ENCODE data around the gene ACACA. TPM values are rescaled to one million over a fixed set of nuclear protein-coding genes. Genes with fewer than 3 reads are reported as not detected.
"Not testable (repeated sequence)": the region's sequence is repeated elsewhere in the genome, so short reads cannot be mapped to it uniquely, and the experiment has no call there.

The ACACA gene
- total and polyA plus RNA-seq, 9 donors: 18.1 to 38.0 (median 24.4) TPM

- WGBS (ENCODE audit: insufficient coverage): 88% methylated on average over 8 of the region's 12 CpGs
- not testable (repeated sequence) for H3K27ac ChIP-seq (ENCODE audit: low read length); H3K9me3 ChIP-seq (replicated peaks; ENCODE audit: control insufficient read depth, low read depth, low read length); H3K4me1 ChIP-seq (ENCODE audit: control insufficient read depth, insufficient read depth, low read length); DNase-seq; H3K36me3 ChIP-seq (ENCODE audit: control insufficient read depth, insufficient read depth, low read length); H3K27me3 ChIP-seq (ENCODE audit: control insufficient read depth, insufficient read depth, low read length); H3K4me3 ChIP-seq (ENCODE audit: low read length)
These were observed 49.7 kb downstream of the ACACA start for GRCh38 chr17:37356796-37357569.

- not testable (repeated sequence) for H3K9me3 ChIP-seq (replicated peaks; ENCODE audit: control insufficient read depth, low read depth, low read length); H3K4me3 ChIP-seq (ENCODE audit: low read length); H3K27me3 ChIP-seq (ENCODE audit: control insufficient read depth, insufficient read depth, low read length); DNase-seq; H3K36me3 ChIP-seq (ENCODE audit: control insufficient read depth, insufficient read depth, low read length); H3K4me1 ChIP-seq (ENCODE audit: control insufficient read depth, insufficient read depth, low read length); H3K27ac ChIP-seq (ENCODE audit: low read length)
- 86% methylated on average over 2 of the region's 8 CpGs for WGBS (ENCODE audit: insufficient coverage)
These were observed 59.7 kb downstream of the ACACA start for GRCh38 chr17:37346863-37347402.

- no peaks in the 10 kb centered on the region for H3K4me1 ChIP-seq (ENCODE audit: control insufficient read depth, insufficient read depth, low read length)
- H3K36me3 ChIP-seq (ENCODE audit: control insufficient read depth, insufficient read depth, low read length): no peaks in the 10 kb centered on the region
- H3K9me3 ChIP-seq (replicated peaks; ENCODE audit: control insufficient read depth, low read depth, low read length): no peaks in the 10 kb centered on the region
- no peak overlapping the region for H3K27ac ChIP-seq (ENCODE audit: low read length)
- WGBS (ENCODE audit: insufficient coverage): no CpG with 5 or more reads among the region's 4 CpGs
- DNase-seq: no peak
- H3K27me3 ChIP-seq (ENCODE audit: control insufficient read depth, insufficient read depth, low read length): no peaks in the 10 kb centered on the region
- no peak overlapping the region for H3K4me3 ChIP-seq (ENCODE audit: low read length)
These were observed 62.1 kb downstream of the ACACA start for GRCh38 chr17:37344519-37344918.

DNA sequence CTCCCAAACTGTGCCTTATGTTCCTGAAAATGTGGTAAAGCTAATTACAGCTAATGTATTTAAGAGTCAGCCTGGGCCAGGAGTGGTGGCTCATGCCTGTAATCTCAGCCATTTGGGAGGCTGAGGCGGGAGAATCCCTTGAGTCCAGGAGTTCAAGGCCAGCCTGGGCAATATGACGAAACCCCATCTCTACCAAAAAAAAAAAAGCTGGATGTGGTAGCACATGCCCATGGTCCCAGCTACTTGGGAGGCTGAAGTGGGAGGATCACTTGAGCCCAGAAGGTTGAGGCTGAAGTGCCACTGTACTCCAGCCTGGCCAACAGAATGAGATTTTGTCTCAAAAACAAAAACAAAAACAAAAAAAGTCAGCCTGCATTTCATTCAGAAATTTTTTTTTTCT, 64.0 kb downstream of the ACACA start:
- no peaks in the 10 kb centered on the region for H3K27me3 ChIP-seq (ENCODE audit: control insufficient read depth, insufficient read depth, low read length)
- no peaks in the 10 kb centered on the region for H3K9me3 ChIP-seq (replicated peaks; ENCODE audit: control insufficient read depth, low read depth, low read length)
- H3K27ac ChIP-seq (ENCODE audit: low read length): no peak overlapping the region
- no peaks in the 10 kb centered on the region for H3K4me1 ChIP-seq (ENCODE audit: control insufficient read depth, insufficient read depth, low read length)
- H3K4me3 ChIP-seq (ENCODE audit: low read length): no peak overlapping the region
- no CpG with 5 or more reads among the region's 2 CpGs for WGBS (ENCODE audit: insufficient coverage)
- H3K36me3 ChIP-seq (ENCODE audit: control insufficient read depth, insufficient read depth, low read length): peaks cover 4% of the 10 kb centered on the region
- no peak for DNase-seq

GRCh38 chr17:37340804-37341203, 65.8 kb downstream of the ACACA start:
- no CpG with 5 or more reads among the region's 2 CpGs for WGBS (ENCODE audit: insufficient coverage)
- Histone ChIP-seq H3K4me3 (ENCODE audit: low read length) (no peak overlapping the region), H3K36me3 (ENCODE audit: control insufficient read depth, insufficient read depth, low read length) (peaks cover 7% of the 10 kb centered on the region), H3K9me3 (replicated peaks; ENCODE audit: control insufficient read depth, low read depth, low read length) (no peaks in the 10 kb centered on the region), H3K4me1 (ENCODE audit: control insufficient read depth, insufficient read depth, low read length) (no peaks in the 10 kb centered on the region), H3K27me3 (ENCODE audit: control insufficient read depth, insufficient read depth, low read length) (no peaks in the 10 kb centered on the region), H3K27ac (ENCODE audit: low read length) (no peak overlapping the region)
- no peak for DNase-seq

DNA sequence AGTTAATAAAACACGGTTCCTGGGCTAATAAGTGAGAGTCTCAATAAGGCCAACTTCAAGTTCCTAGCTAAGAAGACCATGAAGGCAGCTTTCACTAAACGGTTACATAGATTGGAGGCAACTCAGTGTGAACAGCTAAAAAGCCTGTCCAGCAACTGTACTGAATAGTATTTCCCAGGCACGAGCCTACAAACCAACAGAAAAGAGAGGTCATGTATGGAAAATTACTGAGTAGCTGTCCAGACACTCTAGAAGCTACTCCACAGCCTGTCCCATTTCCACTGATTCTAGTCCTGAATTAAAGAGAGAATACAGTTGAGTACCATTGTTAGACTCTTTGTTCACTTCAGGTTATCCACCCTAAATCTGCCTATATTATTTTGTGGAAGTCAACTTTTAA, 67.3 kb downstream of the ACACA start:
- H3K4me1 ChIP-seq (ENCODE audit: control insufficient read depth, insufficient read depth, low read length): no peaks in the 10 kb centered on the region
- no peaks in the 10 kb centered on the region for H3K9me3 ChIP-seq (replicated peaks; ENCODE audit: control insufficient read depth, low read depth, low read length)
- H3K27me3 ChIP-seq (ENCODE audit: control insufficient read depth, insufficient read depth, low read length): no peaks in the 10 kb centered on the region
- no peak overlapping the region for H3K4me3 ChIP-seq (ENCODE audit: low read length)
- DNase-seq: no peak
- no peak overlapping the region for H3K27ac ChIP-seq (ENCODE audit: low read length)
- 100% methylated on average over 2 of the region's 3 CpGs for WGBS (ENCODE audit: insufficient coverage)
- peaks cover 7% of the 10 kb centered on the region for H3K36me3 ChIP-seq (ENCODE audit: control insufficient read depth, insufficient read depth, low read length)

DNA sequence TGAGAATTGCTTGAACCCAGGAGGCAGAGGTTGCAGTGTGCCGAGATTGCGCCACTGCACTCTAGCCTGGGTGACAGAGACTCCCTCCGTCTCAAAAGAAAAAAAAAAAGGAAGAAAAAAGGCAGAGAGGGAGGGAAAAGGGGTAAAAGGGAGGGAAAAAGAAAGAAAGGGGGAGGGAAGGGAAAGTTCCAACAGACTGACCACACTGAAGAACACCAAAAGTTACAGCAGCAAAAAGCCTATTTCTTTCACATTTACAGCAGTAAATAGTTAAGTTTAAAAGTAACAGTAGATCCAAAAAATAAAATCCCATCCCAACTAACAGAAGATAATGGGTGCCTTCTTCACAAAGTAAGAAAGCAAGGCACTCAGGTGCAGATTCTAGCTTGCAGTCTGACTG, 67.8 kb downstream of the ACACA start:
- no peak for DNase-seq
- H3K4me3 ChIP-seq (ENCODE audit: low read length): no peak overlapping the region
- no peaks in the 10 kb centered on the region for H3K9me3 ChIP-seq (replicated peaks; ENCODE audit: control insufficient read depth, low read depth, low read length)
- peaks cover 7% of the 10 kb centered on the region for H3K36me3 ChIP-seq (ENCODE audit: control insufficient read depth, insufficient read depth, low read length)
- H3K27ac ChIP-seq (ENCODE audit: low read length): no peak overlapping the region
- H3K4me1 ChIP-seq (ENCODE audit: control insufficient read depth, insufficient read depth, low read length): no peaks in the 10 kb centered on the region
- no peaks in the 10 kb centered on the region for H3K27me3 ChIP-seq (ENCODE audit: control insufficient read depth, insufficient read depth, low read length)
- 100% methylated on average over 2 of the region's 3 CpGs for WGBS (ENCODE audit: insufficient coverage)

GRCh38 chr17:37327341-37328090, 79.1 kb downstream of the ACACA start:
- Histone ChIP-seq H3K9me3 (replicated peaks; ENCODE audit: control insufficient read depth, low read depth, low read length) (no peaks in the 10 kb centered on the region), H3K4me1 (ENCODE audit: control insufficient read depth, insufficient read depth, low read length) (no peaks in the 10 kb centered on the region), H3K4me3 (ENCODE audit: low read length) (no peak overlapping the region), H3K27me3 (ENCODE audit: control insufficient read depth, insufficient read depth, low read length) (no peaks in the 10 kb centered on the region), H3K36me3 (ENCODE audit: control insufficient read depth, insufficient read depth, low read length) (peaks cover 11% of the 10 kb centered on the region), H3K27ac (ENCODE audit: low read length) (no peak overlapping the region)
- WGBS (ENCODE audit: insufficient coverage): 80% methylated on average over 2 of the region's 5 CpGs
- no peak for DNase-seq

GRCh38 chr17:37322826-37323561, 83.6 kb downstream of the ACACA start:
- no peak for DNase-seq
- WGBS (ENCODE audit: insufficient coverage): 98% methylated on average over 4 of the region's 7 CpGs
- no peaks in the 10 kb centered on the region for H3K4me1 ChIP-seq (ENCODE audit: control insufficient read depth, insufficient read depth, low read length)
- no peaks in the 10 kb centered on the region for H3K9me3 ChIP-seq (replicated peaks; ENCODE audit: control insufficient read depth, low read depth, low read length)
- H3K27ac ChIP-seq (ENCODE audit: low read length): no peak overlapping the region
- no peak overlapping the region for H3K4me3 ChIP-seq (ENCODE audit: low read length)
- peaks cover 3% of the 10 kb centered on the region for H3K36me3 ChIP-seq (ENCODE audit: control insufficient read depth, insufficient read depth, low read length)
- no peaks in the 10 kb centered on the region for H3K27me3 ChIP-seq (ENCODE audit: control insufficient read depth, insufficient read depth, low read length)

DNA sequence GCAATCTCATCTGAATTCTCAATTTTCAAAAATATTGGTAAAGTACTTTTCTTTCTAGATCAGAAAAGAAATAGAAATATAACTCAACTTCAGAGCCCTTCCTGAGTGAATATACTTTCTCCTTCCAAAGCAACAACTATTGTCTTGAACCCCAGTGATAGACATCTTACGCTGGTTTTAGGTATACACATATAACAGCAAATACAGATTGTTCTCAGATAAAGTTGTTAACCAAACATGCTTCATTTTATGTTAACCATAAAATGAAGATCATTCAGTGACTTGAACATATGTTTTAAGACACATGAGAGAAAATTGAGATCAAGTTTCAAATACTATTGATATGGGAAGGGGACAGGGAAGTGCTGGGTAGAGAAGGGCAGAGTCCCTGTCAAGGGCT, 84.5 kb downstream of the ACACA start:
- WGBS (ENCODE audit: insufficient coverage): no CpG with 5 or more reads among the region's 1 CpG
- no peaks in the 10 kb centered on the region for H3K9me3 ChIP-seq (replicated peaks; ENCODE audit: control insufficient read depth, low read depth, low read length)
- no peaks in the 10 kb centered on the region for H3K4me1 ChIP-seq (ENCODE audit: control insufficient read depth, insufficient read depth, low read length)
- H3K27me3 ChIP-seq (ENCODE audit: control insufficient read depth, insufficient read depth, low read length): no peaks in the 10 kb centered on the region
- peaks cover 3% of the 10 kb centered on the region for H3K36me3 ChIP-seq (ENCODE audit: control insufficient read depth, insufficient read depth, low read length)
- no peak for DNase-seq
- no peak overlapping the region for H3K27ac ChIP-seq (ENCODE audit: low read length)
- no peak overlapping the region for H3K4me3 ChIP-seq (ENCODE audit: low read length)
